Kidney epithelial cell (primary cell): ENCODE data around the gene THOC7. TPM values are rescaled to one million over a fixed set of nuclear protein-coding genes. Genes with fewer than 3 reads are reported as not detected.
A peak's percentile ranks its signal among the peaks of the same experiment; 100 is the strongest.

Experiments used
- DNase-seq: peaks from one replicate; pipeline ENCODE4 v3.0.0-alpha.2; 2010; ENCODE audit warnings: low read depth
- H3K27me3 ChIP-seq: 2 replicates; pipeline ENCODE4 v1.6.0; 2011; ENCODE audit warnings: low read length; ENCODE audit not compliant: control insufficient read depth, insufficient read depth
- H3K36me3 ChIP-seq: 2 replicates; pipeline ENCODE4 v1.5.1; 2011; ENCODE audit warnings: low read length; ENCODE audit not compliant: control insufficient read depth, insufficient read depth
- H3K4me3 ChIP-seq: 2 replicates; pipeline ENCODE4 v1.5.1; 2011; ENCODE audit warnings: low read depth, mild to moderate bottlenecking, control low read depth, low read length
- CTCF ChIP-seq: IDR thresholded peaks from 2 replicates; pipeline ENCODE4 v1.5.1; 2011; ENCODE audit warnings: mild to moderate bottlenecking, moderate library complexity, low read length, control low read depth, inconsistent platforms; ENCODE audit not compliant: insufficient read depth, poor library complexity, severe bottlenecking
- total RNA-seq: library from RNA; depleted of rRNA; stranded (reverse); fragments of >200 nt; gene quantifications from 2 replicates; pipeline ENCODE4 v1.2.3, GENCODE V29; 2015

Gene THOC7
- total RNA-seq, 1 donor from 2014 or later = 66.7 TPM

DNA sequence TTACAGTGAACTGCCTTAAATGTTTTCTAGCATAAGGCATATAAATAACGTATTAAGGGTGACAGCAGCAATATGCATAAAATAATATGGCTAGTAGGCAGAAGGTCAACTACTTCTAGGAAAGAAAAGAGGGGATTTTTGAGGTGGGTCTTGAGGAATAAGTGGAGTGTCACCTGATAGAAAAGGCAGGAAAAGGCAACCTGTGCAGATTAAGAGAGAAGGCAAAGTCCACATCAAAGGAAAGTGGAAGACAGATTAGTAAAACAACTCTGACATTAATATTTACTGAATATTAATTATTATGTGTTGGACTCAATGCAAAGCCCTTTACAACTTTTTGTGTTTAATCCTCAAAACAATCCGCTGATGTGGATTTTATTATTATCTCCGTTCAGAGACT is 2.8 kb downstream of the THOC7 start:
- DNase-seq = no peak
- TF ChIP-seq CTCF = no peak
- Histone ChIP-seq H3K27me3 (no peaks in the 10 kb centered on the region), H3K36me3 (no peaks in the 10 kb centered on the region), H3K4me3 (no peak overlapping the region)

- Histone ChIP-seq H3K27me3 (no peaks in the 10 kb centered on the region), H3K36me3 (no peaks in the 10 kb centered on the region), H3K4me3 (no peak overlapping the region)
- no peak for TF ChIP-seq CTCF
- DNase-seq = peak; percentile 25
These were observed 6.3 kb downstream of the THOC7 start for GRCh38 chr3:63857311-63857710.

DNA sequence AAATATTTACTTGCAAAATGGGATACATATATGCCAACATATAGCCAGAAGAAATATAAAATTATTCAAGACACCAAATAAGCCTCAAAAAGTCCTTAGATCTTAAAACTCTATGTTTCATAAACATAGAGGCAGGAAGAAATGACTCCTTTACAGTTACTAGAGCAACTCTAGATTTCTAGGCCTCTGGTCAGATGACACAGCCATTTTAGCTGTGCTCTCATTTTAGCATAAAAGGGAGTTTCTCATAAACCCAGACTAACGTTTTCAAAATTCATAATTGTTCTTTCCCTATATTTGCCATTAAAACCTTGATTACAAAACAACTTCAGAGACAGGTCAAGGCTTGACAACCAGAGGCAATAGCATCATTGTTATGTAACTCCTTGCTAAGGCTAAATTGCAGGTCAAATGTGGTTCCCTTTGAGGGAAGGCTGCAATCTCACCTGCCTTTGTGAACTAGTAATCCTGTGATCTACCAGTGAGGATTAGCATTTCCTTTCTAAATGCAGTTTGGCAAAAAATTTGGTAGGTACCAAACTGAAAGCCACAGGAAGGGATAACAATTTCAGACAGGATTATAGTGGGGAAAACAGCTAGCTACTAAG is 8.2 kb downstream of the THOC7 start:
- no peak for DNase-seq
- H3K36me3 ChIP-seq = no peaks in the 10 kb centered on the region
- H3K4me3 ChIP-seq = no peak overlapping the region
- no peak for TF ChIP-seq CTCF
- H3K27me3 ChIP-seq = no peaks in the 10 kb centered on the region

DNA sequence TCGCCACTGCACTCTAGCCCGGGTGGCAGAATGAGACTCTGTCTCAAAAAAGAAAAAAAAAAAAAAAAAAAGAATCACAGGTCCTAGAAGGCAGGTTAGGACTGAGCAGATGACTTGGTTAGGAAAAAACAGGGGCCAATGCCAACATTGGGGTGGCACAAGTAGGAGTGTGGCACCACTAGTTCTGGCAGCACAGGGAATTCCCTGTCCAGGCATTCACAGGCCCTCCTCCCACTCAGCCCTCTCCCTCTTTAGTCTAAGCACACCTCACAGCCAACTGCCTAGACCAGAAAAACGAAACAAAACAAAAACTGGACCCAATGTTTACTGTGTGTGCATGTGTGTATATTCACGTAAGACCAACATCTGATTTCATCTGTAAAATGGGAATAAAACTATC is 10.5 kb downstream of the THOC7 start:
- no peak for TF ChIP-seq CTCF
- Histone ChIP-seq H3K4me3 (no peak overlapping the region), H3K27me3 (no peaks in the 10 kb centered on the region), H3K36me3 (no peaks in the 10 kb centered on the region)
- DNase-seq = no peak

DNA sequence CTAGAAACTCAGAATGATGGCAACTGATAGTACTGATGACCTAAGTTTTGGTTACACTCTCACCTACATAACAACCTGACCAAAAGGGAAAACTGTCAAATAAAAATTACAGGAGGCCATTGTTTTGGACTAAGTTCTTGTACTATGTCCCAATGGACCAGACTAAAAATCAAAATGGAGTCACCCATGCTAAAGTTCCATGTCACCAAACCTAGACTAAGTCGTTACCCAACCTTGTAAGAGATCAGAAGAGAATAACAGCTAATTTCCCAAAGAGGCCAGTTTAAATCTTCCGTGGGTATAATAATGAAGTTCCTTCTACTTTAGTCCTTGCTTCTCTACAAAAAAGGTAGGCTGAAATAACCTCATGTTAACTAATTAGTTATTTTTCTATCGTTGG is 12.3 kb downstream of the THOC7 start:
- no peaks in the 10 kb centered on the region for H3K27me3 ChIP-seq
- H3K4me3 ChIP-seq = no peak overlapping the region
- no peaks in the 10 kb centered on the region for H3K36me3 ChIP-seq
- no peak for DNase-seq
- no peak for TF ChIP-seq CTCF

DNA sequence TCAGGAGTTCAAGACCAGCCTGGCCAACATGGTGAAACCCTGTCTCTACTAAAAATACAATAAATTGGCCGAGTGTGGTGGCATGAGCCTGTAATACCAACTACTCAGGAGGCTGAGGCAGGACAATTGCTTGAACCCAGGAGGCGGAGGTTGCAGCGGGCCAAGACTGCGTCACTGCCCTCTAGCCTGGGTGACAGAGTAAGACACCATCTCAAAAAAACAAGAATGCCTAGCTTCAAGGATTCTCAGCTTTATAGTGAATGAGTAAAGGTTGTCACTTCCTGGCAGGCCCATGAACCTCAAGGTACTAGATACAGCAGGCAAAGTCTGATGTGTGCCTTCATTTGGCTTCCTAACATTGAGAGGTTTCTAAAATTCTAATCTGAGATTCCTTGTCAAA is 14.4 kb downstream of the THOC7 start:
- Histone ChIP-seq H3K36me3 (no peaks in the 10 kb centered on the region), H3K27me3 (no peaks in the 10 kb centered on the region), H3K4me3 (no peak overlapping the region)
- DNase-seq = no peak
- TF ChIP-seq CTCF = no peak
